ENCODE measurements around the gene PDE6B. TPM values are rescaled to one million over a fixed set of nuclear protein-coding genes. Genes with fewer than 3 reads are reported as not detected.

PDE6B gene
- total and polyA plus RNA-seq, 2 of the 13 experiments (the other 11 are each of a cell fraction or from before 2014, with no cell fraction given), result 0.38 to 0.40 TPM

DNA sequence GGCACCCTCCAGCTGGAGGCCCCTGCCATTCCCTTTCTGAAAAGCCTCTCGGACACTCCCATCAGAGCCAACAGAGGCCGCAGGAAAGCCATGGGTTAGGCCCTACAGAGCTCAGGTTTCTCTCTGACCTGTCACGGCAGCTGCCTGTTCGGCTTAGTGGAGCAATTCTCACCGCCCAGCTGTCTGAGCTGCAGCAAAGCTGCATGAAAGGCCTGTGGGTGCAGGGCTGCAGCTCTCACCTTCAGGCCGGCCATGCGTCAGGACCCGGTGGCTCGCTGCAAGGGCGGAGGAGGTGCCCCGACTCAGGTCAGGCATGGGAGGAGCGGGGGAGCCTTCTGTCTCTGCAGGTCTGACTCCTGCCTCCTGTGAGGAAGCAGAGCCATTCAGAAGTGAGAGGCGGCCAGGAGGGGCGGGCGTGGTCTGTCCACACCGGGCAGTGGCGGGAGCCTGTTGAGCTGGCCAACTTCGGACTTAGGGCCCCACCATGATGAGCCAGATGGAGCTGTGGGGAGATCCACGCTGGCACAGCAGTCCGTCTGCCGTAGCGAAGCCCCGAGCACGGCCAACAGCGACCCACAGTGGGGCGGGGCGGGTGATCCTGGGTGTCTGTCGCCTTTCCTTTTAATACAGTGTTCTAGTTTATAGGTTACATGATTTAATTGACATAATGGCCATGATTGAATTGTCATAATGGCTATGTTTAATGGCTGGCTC, 23.4 kb downstream of the PDE6B start (continued):
- TF ChIP-seq ZNF800 (CRISPR knock-in tag; IDR thresholded peaks at IDR 0.05), result no peak
- no peak for TF ChIP-seq ZNF136 (CRISPR knock-in tag; IDR thresholded peaks at IDR 0.05; ENCODE audit: low read depth)
- no peak for TF ChIP-seq TFE3 (CRISPR knock-in tag; IDR thresholded peaks at IDR 0.05)
- TF ChIP-seq RBM22 (optimal IDR thresholded peaks at IDR 0.05; ENCODE audit: low read length), result no peak
- TF ChIP-seq ZNF160 (CRISPR knock-in tag; IDR thresholded peaks at IDR 0.05), result no peak
- TF ChIP-seq ZNF629 (CRISPR knock-in tag; conservative IDR thresholded peaks at IDR 0.05), result no peak
- TF ChIP-seq THAP11 (CRISPR knock-in tag; IDR thresholded peaks at IDR 0.05), result no peak
- TF ChIP-seq SAP130 (CRISPR knock-in tag; IDR thresholded peaks at IDR 0.05; ENCODE audit: low read depth), result peak; percentile 25; the same call in 1 of the 2 replicates
- no peak for TF ChIP-seq THYN1 (CRISPR knock-in tag; IDR thresholded peaks at IDR 0.05; ENCODE audit: borderline replicate concordance, low read depth)
- TF ChIP-seq RERE (CRISPR knock-in tag; IDR thresholded peaks at IDR 0.05; ENCODE audit: low read depth), result no peak
- 0 out of 2 replicates have a peak, but pooled peaks have one; percentile 6 for TF ChIP-seq STAG1 (CRISPR knock-in tag; IDR thresholded peaks at IDR 0.05)
- TF ChIP-seq KLF12 (CRISPR knock-in tag; IDR thresholded peaks at IDR 0.05; ENCODE audit: borderline replicate concordance), result no peak
- TF ChIP-seq CCDC6 (CRISPR knock-in tag; IDR thresholded peaks at IDR 0.05), result no peak
- TF ChIP-seq GRHL1 (CRISPR knock-in tag; conservative IDR thresholded peaks at IDR 0.05), result no peak
- no peak for TF ChIP-seq MEIS1 (CRISPR knock-in tag; IDR thresholded peaks at IDR 0.05; ENCODE audit: borderline replicate concordance)
- TF ChIP-seq ZNF652 (CRISPR knock-in tag; IDR thresholded peaks at IDR 0.05; ENCODE audit: borderline replicate concordance, low read depth), result no peak
- no peak for TF ChIP-seq SSRP1 (CRISPR knock-in tag; IDR thresholded peaks at IDR 0.05)
- TF ChIP-seq CENPX (CRISPR knock-in tag; IDR thresholded peaks at IDR 0.05), result no peak
- no peak for TF ChIP-seq SAFB2 (CRISPR knock-in tag; IDR thresholded peaks at IDR 0.05; ENCODE audit: borderline replicate concordance, low read depth)
- no peak for TF ChIP-seq ZSCAN30 (CRISPR knock-in tag; IDR thresholded peaks at IDR 0.05)
